GM12892 (cell line): ENCODE data around the gene TNRC18.

Experiments
- POLR2A ChIP-seq: IDR thresholded peaks from 2 replicates; pipeline ENCODE4 v1.6.1; 2011; ENCODE audit warnings: low read depth, low read length, control low read depth
- POLR2AphosphoS5 ChIP-seq: IDR thresholded peaks from 2 replicates; pipeline ENCODE4 v1.6.1; 2011; ENCODE audit warnings: low read depth, low read length, control low read depth

DNA sequence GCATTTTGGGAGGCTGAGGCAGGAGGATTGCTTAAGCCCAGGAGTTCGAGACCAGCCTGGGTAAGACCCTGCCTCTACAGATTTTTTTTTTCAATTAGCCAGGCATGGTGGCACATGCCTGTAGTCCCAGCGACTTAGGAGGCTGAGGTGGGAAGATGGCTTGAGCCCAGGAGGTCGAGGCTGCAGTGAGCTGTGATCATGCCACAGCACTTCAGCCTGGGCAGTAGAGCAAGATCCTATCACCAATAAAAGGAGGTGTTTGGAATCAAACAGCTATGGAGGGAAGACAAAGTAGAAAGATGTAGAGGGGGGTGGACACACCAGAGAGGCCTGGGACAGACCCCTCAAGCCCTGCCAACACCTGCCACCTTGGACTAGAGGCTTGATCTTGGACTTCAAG lies 9.1 kb upstream of the TNRC18 start:
- TF ChIP-seq POLR2A: no peak
- TF ChIP-seq POLR2AphosphoS5: no peak
